Activated gamma-delta T cell (primary cell): Measurements from ENCODE around the gene VPS33B.
A peak's percentile ranks its signal among the peaks of the same experiment; 100 is the strongest.
"Not testable (repeated sequence)": the region's sequence is repeated elsewhere in the genome, so short reads cannot be mapped to it uniquely, and the experiment has no call there.

ENCODE experiments used
- DNase-seq: peaks from one replicate; lab custom pipeline; 2025; lab: John Stamatoyannopoulos, UW
- total RNA-seq, 2 donors: gene quantifications; one replicate each; lab custom pipeline; 2026; lab: John Stamatoyannopoulos, UW

VPS33B gene
- 8.9 to 9.0 reads per million in 2 donors for total RNA-seq

DNA sequence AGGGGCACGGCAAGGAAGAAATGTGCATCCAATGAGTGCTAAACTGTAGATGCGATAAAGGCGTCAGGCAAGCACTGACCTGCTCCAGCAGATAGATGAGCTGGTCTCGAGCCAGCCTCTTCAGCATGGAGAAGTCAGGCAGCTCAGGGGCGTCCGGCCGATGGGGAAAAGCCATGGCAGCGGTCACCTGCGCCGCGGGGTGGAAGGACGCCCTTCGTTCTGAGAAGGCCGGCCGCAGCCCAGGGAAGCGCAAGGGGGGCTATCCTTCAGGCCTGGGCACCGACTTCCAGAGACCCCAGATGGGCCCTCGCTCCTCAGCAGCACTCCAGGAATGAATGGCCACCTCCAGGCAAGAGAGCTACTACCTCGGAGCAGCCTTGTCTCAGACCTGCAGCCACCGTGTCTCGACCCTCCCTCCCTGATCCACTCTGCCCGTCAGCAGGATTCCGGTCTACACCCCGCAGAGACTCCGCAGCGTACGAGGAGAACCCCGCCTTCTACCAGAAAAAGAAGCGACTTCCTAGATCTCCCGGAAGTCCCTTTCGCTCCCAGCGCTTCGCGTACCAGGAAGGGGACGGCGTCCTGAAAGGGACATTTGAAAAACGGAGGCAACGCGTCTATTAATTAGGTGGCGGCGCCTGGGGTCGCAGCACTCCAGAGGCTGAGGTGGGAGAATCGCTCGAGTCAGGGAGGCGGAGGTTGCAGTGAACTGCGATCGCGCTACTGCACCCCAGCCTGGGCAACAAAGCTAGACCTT, at the start of gene VPS33B:
Gene VPS33B (minus strand): TSS at position 520 of the 757 bp plus-strand sequence. CDS start 345 bp downstream, at position 175.
- DNase-seq = peak; percentile 14

DNA sequence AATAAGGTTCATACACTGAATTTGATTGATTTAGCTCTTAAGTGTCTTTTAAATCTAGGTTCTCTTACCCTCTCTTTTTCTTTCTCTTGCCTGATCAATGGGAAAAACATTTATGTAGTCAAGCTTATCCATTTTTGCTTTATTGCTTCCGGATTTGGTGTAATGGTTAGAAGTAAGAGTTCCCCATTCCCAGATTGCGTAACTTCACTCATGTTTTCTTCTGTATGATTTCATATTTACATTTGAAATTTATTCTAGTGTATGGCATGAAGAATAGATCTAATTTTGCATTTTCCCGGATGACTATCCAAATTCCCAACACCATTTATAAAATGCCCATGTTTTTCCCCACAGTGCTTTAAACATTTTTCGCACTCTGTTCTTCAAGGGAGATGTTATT, 49.8 kb upstream of the VPS33B start:
- DNase-seq = no peak

GRCh38 chr15:91070872-91071271, 48.5 kb upstream of the VPS33B start:
- DNase-seq = no peak

GRCh38 chr15:91068966-91069365, 46.6 kb upstream of the VPS33B start:
- DNase-seq = no peak

GRCh38 chr15:91068436-91068835, 46.0 kb upstream of the VPS33B start:
- no peak for DNase-seq

GRCh38 chr15:91067036-91067435, 44.6 kb upstream of the VPS33B start:
- DNase-seq = no peak

DNA sequence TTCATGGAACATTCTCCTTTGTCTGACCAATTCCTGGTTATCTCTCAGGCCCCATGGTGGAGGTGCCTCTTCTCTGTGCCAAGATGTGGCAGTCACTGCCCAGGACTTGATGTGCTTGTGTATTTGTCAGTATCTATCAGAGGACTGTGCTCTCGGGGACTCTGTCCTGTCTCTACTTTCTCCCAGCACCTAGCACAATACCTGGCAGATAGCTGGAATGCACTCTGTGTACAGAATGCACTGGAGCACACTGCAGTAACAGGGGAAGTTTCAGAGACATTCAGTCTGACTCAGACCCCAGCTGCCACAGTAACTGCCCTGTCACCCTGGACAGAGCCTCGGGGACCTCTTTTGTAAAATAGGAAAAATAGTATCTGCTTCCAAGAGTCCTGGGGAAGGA, 43.1 kb upstream of the VPS33B start:
- no peak for DNase-seq

GRCh38 chr15:91061997-91062396, 39.6 kb upstream of the VPS33B start:
- DNase-seq = no peak

DNA sequence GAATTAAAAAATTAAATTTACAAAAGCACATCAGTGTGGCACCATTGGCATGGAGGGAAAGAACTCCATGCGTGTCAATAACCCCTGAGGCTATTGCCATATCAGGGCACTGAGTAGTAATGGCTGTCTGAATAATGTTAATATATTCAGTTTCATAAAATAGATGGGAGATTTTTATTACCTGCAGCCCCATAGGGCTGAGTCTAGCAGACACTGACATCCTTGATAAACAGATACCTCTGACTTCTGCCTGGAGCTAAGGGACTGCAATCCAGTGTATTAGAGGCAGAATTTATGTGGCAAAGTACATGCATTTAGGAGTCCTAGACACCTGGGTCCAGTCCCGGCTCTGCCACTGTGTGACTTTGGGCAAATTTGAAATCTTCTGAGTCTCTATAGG, 38.8 kb upstream of the VPS33B start:
- DNase-seq = no peak

GRCh38 chr15:91055548-91056331, 33.3 kb upstream of the VPS33B start:
- DNase-seq = no peak

GRCh38 chr15:91054816-91055215, 32.4 kb upstream of the VPS33B start:
- DNase-seq = no peak

- no peak for DNase-seq
Observed at GRCh38 chr15:91051248-91051647, 28.9 kb upstream of the VPS33B start.

- DNase-seq = no peak
Observed at GRCh38 chr15:91050128-91050455, 27.7 kb upstream of the VPS33B start.

DNA sequence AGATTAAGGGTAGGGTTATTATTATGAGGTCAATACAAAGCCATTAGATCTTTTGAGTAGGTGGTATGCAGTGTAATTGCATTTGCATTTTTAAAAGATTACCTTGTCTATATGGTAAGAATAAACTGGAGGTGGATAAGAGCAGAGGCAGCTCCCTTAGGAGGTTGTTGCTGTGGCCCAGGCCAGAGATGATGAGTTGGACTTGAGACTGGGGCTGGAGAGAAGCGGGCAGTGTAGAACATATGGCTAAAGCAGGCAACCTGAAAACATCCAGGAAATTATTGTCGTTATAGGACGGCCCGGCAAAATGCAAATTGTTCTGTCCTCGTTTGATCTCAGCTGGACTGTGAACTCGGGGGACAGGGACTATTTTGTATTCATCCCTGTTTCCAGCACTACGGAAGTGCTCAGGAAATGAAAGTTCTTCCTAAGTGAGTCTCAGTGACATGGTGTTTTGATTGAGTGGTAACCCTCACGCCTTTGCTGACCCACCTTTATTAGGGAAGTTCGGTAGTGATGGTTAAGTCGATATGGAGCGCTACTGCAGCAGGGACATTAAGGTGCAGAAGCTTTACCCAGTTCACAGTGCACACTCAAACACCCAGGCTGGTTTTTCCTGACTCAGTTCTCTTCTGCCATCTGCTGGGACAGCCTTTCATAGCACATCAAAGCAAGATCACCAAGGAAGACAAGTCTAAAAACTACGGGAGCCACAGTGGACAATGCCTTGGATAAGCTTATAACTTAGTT, 27.2 kb upstream of the VPS33B start:
- DNase-seq = no peak

GRCh38 chr15:91047545-91048199, 25.3 kb upstream of the VPS33B start:
- DNase-seq = no peak

DNA sequence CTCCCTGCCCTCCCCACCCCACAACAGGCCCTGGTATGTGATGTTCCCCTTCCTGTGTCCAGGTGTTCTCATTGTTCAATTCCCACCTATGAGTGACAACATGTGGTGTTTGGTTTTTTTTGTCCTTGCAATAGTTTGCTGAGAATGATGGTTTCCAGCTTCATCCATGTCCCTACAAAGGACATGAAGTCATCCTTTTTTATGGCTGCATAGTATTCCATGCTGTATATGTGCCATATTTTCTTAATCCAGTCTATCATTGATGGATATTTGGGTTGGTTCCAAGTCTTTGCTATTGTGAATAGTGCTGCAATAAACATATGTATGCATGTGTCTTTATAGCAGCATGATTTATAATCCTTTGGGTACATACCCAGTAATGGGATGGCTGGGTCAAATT, 23.7 kb upstream of the VPS33B start:
- DNase-seq = not testable (repeated sequence)

DNA sequence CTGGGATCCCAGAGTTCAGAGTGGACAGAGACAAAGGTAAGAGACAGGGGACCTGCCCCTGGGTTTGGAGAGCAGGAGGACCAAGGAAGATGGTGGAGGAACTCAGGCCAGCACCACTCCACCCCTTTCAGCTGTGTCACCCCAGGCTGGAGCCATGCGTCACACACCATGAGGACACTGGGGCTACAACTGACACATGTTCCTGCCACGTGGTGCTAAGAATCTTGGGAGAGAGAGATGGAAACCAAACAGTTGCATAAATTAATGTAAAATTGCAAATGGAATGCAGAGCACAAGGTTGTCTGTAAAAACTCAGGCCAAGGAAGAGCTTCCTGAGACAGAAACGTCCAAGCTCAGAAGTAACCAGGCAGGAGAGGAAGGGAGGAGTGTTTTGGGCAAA, 22.7 kb upstream of the VPS33B start:
- DNase-seq = no peak

DNA sequence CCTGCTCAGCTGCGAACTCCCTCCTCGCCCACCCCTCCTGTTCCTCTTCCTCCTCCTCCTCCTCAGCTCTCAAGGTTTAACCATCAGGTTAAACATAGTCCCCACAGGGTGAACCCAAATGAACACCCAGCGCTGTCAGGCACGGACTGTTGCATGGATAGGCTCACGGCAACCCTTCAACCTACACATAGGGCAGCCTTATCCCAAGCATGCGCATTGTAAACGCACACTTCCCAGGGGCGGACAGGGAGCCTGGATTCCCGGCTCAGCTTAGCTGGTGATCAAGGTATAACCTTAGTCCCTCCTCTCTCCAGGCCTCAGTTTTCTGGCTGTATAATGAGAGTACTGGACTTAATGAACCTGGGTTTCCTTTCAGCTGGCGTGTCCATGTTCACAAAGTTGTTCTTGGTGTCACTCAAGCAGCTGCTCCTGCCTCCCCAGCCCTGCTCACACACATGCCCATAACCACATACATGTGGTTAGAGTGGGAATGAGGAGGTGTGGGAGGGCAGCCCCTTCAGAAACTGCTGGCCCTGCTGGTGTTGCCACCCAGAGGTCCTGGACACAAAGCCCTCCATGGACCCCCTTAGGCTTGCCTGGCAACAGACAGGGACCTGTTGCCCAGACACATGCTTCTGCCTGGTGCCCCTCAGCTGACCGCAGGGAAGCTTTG, 20.9 kb upstream of the VPS33B start:
- no peak for DNase-seq

DNA sequence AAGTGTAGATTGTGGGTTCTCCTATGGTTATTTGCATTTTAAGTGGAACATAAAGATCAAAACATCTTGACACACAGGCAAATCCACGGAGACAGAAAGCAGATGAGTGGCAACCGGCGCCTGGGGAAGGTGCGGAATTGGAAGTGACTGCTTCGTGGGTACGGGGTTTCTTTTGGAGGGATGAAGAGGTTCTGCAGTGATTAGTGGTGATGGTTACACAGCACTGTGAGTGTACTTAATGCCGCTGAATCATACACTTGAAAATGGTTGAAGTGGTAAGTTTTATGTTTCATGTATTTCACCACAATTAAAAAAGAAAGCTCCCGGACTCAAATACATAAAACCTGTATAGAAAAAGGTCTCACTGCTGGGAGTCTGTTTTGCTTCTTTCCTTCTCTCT, 18.5 kb upstream of the VPS33B start:
- no peak for DNase-seq

GRCh38 chr15:91039996-91040395, 17.6 kb upstream of the VPS33B start:
- DNase-seq = no peak
